IPS-18c (cell line): ENCODE data around the gene MFAP3.

Source experiments
- H3K4me3 ChIP-seq: 2 replicates; pipeline ENCODE4 v1.7.0; 2013; ENCODE audit warnings: low read depth, mild to moderate bottlenecking, low read length, moderate library complexity; ENCODE audit not compliant: insufficient read depth
- H3K9me3 ChIP-seq: one replicate; pipeline ENCODE4 v1.6.1; 2013; ENCODE audit warnings: mild to moderate bottlenecking, low read length, moderate library complexity; ENCODE audit not compliant: control insufficient read depth, insufficient read depth

MFAP3 gene

DNA sequence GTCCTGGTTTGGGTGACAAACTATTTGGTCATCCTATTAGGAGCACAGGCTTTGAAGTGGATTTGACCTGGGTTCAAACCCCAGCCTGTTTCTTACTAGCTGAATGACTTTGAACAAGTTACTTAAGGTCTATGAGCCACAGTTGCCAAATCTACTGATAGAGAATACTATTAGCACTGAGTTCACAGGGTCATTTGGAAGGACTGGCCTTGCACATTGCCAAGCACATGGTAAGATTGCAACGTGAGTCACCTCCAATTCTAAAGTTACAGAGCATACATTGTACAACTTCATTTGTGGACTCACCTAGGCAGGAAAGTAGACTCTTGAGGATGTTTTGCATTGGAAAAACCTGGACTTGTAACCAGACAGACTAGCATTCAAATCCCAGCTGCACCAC, 38.9 kb downstream of the MFAP3 start:
- Histone ChIP-seq H3K4me3 (no peak overlapping the region), H3K9me3 (no peaks in the 10 kb centered on the region)

DNA sequence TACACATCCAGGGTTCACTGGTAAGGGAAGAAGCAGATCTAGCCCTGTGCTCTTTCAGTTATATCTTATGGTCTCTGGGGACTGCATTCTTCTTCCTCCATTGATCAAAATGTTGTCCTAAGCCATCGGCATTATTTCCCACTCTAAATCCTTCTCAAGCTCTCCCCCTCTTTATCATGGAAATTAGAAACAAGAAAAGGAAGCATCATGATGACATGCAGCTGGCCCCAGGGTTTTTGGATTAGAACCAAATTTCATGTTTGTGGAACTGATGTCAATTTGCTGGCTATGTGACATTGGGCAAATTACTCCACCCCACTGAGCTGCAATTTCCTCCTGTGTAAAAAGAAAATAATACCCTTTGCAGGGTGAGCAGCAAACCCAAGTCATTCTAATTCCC, 39.5 kb downstream of the MFAP3 start:
- Histone ChIP-seq H3K9me3 (no peaks in the 10 kb centered on the region), H3K4me3 (no peak overlapping the region)

DNA sequence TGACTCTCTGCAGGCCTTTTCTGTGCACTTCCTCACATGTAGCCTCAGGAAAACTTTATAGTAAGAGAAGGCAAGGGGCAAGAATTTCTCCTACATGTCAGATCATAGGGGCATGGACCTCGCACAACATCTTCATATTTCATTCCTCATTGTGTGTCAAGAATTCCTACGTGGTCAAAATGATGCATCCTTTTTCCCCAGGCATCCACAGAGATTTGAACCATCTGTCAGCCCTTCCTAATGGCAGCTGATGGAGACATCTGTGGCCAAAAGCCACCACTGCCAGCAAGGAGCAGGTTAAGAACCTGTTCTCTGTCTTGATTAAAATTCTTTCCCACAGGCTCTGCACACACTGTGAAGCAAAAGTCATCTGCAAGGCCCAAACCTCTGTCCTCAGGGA, 42.5 kb downstream of the MFAP3 start:
- Histone ChIP-seq H3K9me3 (no peaks in the 10 kb centered on the region), H3K4me3 (no peak overlapping the region)

- no peaks in the 10 kb centered on the region for H3K9me3 ChIP-seq
- no peak overlapping the region for H3K4me3 ChIP-seq
Observed at GRCh38 chr5:154084062-154084639, 45.4 kb downstream of the MFAP3 start.

DNA sequence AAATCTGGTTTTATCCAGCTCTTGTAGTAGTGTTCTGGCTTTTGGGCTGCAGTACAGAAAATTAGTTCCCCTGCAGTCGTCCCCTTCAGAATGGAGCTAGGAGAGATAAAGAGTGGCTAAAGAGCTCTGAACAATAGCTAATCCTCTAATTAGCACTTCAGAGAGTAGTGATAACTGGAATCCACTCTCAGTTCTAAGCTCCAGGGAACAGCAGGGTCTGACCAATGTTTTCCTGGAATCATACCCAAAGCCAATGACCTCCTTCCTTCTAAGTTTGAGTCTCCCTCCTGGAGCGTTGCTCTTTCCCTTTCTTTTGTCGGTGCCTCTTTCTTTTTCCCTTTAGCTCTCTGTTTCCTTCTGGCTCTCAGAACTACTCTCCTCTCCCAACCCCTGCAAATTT, 47.4 kb downstream of the MFAP3 start:
- H3K9me3 ChIP-seq: no peaks in the 10 kb centered on the region
- no peak overlapping the region for H3K4me3 ChIP-seq

DNA sequence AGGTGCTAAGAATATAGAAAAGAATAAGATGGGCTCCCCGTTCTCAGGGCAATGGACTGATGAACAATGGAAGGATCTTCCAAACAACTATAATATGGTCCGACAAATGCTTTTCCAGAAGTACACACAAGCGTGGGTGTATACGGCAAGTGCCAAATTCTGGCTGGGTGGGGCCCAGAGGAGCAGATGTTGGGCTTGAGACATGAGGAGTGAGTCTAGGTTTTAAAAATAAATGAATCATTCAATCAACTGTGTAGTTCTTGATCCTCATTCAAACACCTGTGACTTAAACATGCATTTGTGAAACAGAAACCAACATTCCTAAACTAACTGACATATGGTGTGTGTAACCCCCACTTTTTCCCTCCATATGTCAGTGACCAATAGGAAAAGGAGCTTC, 47.9 kb downstream of the MFAP3 start:
- Histone ChIP-seq H3K4me3 (no peak overlapping the region), H3K9me3 (no peaks in the 10 kb centered on the region)

- Histone ChIP-seq H3K9me3 (no peaks in the 10 kb centered on the region), H3K4me3 (no peak overlapping the region)
Observed at GRCh38 chr5:154087260-154087659, 48.5 kb downstream of the MFAP3 start.

DNA sequence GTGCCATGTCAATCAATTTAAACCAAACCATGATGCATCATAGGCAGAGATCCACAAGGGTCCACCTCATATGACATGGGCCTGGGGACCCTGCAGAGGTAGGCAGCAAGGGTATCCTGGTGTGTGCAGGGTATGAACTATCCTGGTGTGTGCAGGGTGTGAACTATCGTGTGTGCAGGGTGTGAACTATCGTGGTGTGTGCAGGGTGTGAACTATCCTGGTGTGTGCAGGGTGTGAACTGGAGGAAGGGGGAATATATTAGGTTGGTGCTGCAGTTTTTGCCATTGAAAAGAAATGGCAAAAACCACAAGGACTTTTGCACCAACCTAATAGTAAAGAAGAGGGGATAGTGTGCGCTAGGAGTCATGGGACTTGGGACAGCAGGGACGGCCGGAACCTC, 50.0 kb downstream of the MFAP3 start:
- Histone ChIP-seq H3K4me3 (no peak overlapping the region), H3K9me3 (no peaks in the 10 kb centered on the region)

DNA sequence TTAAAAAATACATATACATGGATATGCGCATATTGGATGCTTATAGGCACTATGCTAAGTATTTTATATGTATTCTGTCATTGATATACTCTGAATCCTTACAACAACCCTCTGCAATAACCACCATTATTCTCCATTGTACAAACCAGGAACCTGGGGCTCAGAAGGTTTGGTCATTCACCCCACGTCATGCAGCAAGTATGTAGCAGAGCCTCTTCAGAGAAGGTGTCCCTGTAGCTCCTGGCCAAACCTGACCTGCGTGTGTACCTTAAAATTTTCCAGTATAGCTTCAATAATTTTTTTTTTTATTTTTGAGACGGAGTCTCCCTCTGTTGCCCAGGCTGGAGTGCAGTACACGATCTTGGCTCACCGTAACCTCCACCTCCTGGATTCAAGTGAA, 51.9 kb downstream of the MFAP3 start:
- no peak overlapping the region for H3K4me3 ChIP-seq
- H3K9me3 ChIP-seq: no peaks in the 10 kb centered on the region

DNA sequence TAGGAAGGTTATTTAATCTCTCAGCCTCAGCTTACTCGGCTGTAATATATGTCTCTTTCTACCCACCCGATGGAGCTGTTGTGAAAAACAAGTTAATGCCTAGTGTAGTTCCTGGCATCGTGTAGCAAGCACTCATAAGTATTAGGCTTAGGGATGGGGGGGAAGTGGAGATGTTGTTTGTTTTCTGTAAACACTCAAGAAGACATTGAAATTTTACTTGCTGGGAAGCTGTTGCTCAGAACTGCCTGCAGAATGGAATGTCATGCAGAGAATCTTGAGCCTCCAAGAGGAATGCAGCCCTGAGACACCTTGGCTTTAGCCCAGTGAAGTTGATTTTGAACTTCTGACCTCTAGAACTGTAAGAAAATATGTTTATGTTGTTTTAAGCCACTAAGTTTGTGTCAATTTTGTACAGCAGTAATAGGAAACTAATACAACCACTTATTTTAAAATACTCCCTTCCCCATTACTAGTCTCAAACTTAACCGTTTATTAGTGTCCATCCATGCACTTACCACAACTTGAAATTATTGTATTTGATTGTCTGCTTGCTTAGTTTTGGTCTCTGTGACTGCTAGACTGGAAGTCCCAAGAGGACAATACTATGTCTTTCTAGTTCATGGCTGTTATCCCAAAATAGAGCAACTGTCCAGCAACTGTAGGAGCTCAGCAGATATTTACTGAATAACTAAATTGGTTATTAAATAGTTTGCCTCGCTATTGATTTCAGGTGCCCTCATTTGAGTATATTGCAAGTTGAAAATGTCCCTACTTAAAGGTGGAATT, 53.8 kb downstream of the MFAP3 start:
- Histone ChIP-seq H3K9me3 (no peaks in the 10 kb centered on the region), H3K4me3 (no peak overlapping the region)

- Histone ChIP-seq H3K9me3 (no peaks in the 10 kb centered on the region), H3K4me3 (no peak overlapping the region)
Observed at GRCh38 chr5:154093142-154093532, 54.4 kb downstream of the MFAP3 start.

- Histone ChIP-seq H3K9me3 (no peaks in the 10 kb centered on the region), H3K4me3 (no peak overlapping the region)
Observed at GRCh38 chr5:154095904-154096303, 57.1 kb downstream of the MFAP3 start.

- Histone ChIP-seq H3K9me3 (no peaks in the 10 kb centered on the region), H3K4me3 (no peak overlapping the region)
Observed at GRCh38 chr5:154097031-154097430, 58.3 kb downstream of the MFAP3 start.

- Histone ChIP-seq H3K4me3 (no peak overlapping the region), H3K9me3 (no peaks in the 10 kb centered on the region)
Observed at GRCh38 chr5:154098465-154098864, 59.7 kb downstream of the MFAP3 start.

- no peaks in the 10 kb centered on the region for H3K9me3 ChIP-seq
- H3K4me3 ChIP-seq: no peak overlapping the region
Observed at GRCh38 chr5:154101184-154101583, 62.4 kb downstream of the MFAP3 start.

GRCh38 chr5:154103233-154103632, 64.5 kb downstream of the MFAP3 start:
- Histone ChIP-seq H3K9me3 (no peaks in the 10 kb centered on the region), H3K4me3 (no peak overlapping the region)
